GM19351 (cell line): ENCODE data around the gene IL16.

Experiments used
- ATAC-seq: cut with Tn5 transposase; IDR thresholded peaks from one replicate; pipeline ENCODE4 v1.9.1; 2021; ENCODE audit warnings: mild to moderate bottlenecking, moderate library complexity; ENCODE audit not compliant: unreplicated experiment

Gene IL16

DNA sequence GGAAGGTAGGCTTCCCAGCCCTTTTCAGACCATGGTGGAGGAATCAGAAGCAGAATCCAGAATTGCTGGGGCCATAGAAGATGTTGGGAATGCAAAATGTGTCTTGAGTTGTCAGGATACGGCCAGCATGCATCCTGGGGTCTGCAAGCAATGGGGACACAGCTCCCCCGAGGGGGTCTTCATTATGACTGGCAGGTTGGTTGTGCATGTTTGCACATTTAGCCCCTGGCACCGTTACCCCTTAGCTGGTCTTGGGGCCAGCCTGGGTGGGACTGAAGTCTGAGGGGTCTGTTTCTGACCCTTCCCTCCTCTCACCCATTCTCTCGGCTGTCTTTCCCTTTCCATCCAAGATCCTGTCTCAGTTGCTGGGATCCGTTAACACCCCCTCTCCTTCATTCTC, 76.5 kb downstream of the IL16 start:
- ATAC-seq: no peak

- ATAC-seq: no peak
These were observed 77.2 kb downstream of the IL16 start for GRCh38 chr15:81273855-81274254.

DNA sequence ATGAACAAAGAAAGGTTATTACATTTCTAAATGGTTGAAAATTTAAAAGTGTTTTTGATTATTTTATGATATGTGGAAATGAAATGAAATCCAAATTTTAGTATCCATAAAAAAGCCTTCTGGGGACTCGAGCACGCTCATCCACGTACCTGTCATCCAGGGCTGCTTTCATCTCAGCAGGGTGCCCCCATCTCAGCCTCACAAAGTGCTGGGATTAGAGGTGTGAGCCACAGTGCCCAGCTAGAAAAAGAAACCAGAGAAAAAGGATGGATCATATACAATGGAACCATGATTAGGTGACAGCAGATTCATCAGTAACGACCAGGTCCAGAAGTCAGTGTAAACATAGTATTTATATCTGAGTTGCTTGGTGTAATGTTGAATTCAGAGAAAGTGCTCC, 77.6 kb downstream of the IL16 start:
- ATAC-seq: no peak

GRCh38 chr15:81274931-81275707, 78.4 kb downstream of the IL16 start:
- ATAC-seq: peak; percentile 94

- ATAC-seq: no peak
These were observed 79.2 kb downstream of the IL16 start for GRCh38 chr15:81275711-81276392.

DNA sequence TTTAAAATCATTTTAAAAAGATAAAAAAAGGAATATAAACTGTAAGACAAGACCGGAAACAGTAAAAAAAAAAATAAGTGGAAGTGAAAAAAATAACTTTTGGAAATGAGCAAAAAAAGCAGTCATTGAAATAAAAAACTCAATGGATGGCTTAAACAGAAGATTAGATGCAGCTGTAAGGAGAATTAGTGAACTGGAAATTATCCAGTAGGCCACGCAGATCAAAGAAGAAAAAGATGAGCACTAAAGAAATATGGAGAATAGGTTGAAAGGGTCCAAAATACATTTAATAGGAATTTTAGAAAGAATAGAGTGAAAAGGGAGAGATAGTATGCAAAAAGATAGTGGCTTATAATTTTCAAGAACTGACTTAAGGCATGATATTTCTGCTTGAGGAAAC, 80.3 kb downstream of the IL16 start:
- no peak for ATAC-seq

- ATAC-seq: no peak
These were observed 81.2 kb downstream of the IL16 start for GRCh38 chr15:81277851-81278250.

DNA sequence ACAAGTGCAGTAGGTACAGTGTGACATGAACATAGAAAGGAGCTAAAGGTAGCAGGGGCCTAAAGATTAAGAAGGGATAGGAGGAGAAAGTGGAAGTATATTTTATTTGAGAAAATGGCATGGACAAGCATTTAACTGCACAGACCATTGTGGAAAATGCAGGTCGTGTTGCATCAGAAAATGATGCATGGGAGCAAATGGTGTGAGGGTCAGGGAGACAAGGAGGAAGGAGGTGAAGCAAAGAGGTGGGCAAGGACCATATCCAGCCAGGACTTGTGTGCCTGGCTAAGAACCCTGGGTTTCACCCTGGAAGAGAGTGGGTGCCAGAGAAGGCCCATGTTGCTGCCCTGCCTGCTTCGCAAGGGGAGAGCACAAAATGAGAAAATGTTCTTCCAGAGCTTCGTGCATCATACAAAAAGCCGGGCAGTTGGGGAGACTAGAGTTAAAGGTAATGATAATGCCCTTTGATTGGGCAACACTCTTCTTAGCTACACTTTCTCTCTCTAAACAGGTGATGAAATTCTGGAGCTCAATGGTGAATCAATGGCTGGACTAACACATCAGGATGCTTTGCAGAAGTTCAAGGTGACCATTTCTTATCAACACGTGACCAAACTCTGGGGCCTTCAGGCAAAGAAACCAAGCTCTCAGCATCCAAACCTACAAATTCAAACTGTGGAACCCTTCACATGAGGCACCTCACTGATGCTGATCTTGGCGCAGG, 81.8 kb downstream of the IL16 start:
- no peak for ATAC-seq

DNA sequence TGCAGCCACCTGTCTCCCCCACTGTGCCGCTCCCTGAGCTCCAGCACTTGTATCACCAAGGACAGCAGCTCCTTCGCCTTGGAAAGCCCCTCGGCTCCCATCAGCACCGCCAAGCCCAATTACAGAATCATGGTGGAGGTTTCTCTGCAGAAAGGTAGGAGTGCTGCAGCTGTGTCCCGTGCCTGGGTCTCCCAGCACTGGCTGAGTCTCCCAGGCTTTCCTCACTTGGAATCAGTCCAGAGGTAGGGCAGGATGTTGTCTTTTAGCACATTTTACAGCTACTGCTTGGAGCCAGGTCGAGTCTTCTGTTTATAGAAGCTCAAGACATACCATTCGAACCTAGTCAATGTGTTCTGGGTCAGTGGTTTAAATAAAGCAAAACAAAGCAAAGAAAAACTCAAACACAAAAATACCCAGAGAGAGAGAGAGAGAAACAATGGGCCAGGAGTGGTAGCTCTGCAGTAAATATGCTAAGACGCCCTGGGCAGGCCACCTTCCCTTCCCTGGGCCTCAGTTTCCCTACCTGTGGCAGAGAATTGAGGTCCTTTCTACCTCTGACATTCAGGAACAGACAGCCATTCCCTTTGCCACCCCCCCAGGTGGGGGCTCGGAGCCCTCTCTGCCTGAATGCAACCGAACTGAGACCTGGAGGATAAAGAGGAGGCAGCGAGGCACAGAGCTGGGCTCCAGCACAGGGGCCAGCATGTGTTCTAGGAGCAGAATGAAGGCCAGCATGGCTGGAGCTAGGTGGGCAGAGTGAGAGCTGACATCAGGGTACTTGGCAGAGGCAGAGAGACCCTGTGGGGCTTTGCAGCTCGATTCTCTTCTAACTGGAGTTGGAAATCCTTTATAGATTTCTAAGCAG, 83.2 kb downstream of the IL16 start:
- no peak for ATAC-seq

- no peak for ATAC-seq
These were observed 84.2 kb downstream of the IL16 start for GRCh38 chr15:81280696-81281455.

DNA sequence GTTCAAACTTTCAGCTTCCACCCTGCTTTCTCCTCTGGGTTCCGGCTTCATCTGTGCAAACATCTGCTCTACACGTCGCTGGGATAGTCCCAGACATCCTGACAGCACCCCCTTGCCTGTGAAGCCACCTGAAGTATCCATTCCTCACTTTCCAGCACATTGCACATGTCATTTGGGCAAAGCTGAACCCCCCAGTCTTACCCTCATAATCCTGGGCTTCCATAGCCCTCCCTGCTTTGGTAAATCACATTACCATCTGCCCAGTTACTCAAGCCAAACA, 84.7 kb downstream of the IL16 start:
- ATAC-seq: no peak

- ATAC-seq: no peak
These were observed 85.3 kb downstream of the IL16 start for GRCh38 chr15:81281766-81282605.

DNA sequence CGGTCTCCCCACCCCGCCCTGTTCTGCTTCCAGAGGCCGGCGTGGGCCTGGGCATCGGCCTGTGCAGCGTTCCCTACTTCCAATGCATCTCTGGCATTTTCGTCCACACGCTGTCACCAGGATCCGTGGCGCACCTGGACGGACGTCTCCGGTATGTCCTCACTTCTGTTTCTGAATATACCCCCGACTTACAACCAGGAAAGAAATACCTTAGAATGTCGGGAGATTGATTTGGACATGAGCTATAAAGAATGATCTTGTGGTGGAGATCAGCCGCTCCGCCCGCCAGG, 85.9 kb downstream of the IL16 start:
- no peak for ATAC-seq

GRCh38 chr15:81282911-81283310, 86.2 kb downstream of the IL16 start:
- no peak for ATAC-seq

- ATAC-seq: no peak
These were observed 87.8 kb downstream of the IL16 start for GRCh38 chr15:81284256-81285031.

DNA sequence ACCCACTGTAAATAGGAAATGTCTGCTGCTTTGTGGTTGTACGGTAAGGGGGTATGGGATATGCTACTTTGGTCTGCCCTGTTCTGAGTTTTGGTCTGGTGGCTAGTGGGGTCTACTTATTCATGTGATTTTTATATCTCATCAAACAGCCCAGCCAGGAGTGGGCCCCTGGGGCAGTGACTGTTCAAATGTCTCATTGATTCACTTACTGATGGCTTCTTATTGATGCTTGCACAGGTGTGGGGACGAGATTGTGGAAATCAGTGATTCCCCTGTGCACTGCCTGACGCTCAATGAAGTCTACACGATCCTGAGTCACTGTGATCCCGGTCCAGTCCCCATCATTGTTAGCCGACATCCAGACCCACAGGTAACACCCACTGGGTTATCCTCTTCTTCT, 88.8 kb downstream of the IL16 start:
- no peak for ATAC-seq

- ATAC-seq: peak; percentile 61
These were observed 90.0 kb downstream of the IL16 start for GRCh38 chr15:81286621-81287121.

DNA sequence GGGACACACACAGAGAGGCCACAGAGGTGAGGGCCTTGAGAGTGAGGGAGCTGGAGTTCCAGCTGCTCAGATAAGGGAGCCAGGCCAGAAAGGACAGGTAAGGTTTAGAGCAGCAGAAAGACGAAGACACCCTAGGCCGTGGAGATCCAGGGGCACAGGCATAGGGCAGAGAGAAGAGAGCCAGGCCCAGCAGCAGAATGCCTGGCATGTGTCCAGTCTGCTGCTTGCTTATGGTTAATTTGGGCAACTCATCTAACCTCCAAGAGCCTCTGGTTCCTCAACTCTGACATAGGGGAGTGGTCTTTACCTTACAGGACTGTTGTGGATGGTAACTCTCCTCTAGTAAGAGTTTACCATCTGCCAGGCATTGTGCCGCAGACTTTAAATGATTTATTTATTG, 91.4 kb downstream of the IL16 start:
- no peak for ATAC-seq

GRCh38 chr15:81288616-81289015, 91.9 kb downstream of the IL16 start:
- ATAC-seq: no peak
